HG03378 (cell line): ENCODE results near the gene LTBP3.
"Not testable (repeated sequence)": the region's sequence is repeated elsewhere in the genome, so short reads cannot be mapped to it uniquely, and the experiment has no call there.

Experiments
- ATAC-seq: cut with Tn5 transposase; IDR thresholded peaks from one replicate; pipeline ENCODE4 v1.9.1; 2021; ENCODE audit warnings: mild to moderate bottlenecking, moderate library complexity; ENCODE audit not compliant: unreplicated experiment

Gene LTBP3

DNA sequence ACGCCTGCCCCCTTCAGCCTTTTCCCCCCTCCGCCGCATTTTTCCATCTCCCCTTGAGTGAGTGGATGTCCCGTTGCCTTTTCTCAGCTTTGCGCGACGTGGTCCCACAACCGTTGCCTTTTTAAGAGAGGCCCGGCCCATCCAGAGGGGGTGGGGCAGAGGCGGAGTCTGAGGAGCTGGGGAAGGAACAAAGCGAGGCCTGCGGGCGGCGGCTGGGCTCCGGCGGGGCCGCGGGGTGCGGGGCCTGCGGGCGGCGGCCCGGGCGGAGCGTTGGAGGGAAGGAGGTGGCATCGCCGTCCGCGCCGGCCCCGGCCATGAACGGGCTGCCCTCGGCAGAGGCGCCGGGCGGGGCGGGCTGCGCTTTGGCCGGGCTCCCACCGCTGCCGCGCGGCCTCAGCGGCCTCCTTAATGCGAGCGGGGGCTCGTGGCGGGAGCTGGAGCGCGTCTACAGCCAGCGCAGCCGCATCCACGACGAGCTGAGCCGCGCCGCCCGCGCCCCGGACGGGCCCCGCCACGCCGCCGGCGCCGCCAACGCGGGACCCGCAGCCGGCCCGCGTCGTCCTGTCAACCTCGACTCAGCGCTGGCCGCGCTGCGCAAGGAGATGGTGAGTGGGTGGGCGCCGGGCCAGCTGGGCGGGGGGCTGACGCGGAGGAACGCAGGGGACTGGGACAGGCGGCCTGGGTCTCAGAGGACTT lies 14.3 kb upstream of the LTBP3 start, which contains the start of gene FAM89B:
FAM89B (plus strand) TSS at position 183 of the 696 bp plus-strand sequence; CDS start at position 315, 132 bp downstream.
- no peak for ATAC-seq

DNA sequence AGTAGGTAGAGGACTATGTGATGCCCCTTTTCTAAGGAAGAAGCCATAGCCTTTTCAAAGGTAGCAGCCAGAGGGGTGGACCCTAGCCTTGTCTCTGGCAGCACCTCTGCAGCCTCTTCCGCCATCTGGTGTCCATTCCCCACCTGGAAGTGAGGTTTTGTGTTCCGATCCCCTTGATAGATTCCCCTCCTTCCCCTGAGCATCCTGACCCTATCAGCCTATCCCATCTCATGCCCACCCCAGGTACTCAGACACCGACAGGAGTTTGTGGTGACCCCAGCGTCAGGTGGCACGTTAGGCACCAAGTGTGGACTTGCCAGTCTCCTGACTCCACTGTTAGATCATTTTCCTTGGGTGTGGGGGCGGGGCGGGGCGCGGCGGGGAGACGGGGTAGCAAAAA lies 13.8 kb upstream of the LTBP3 start:
- no peak for ATAC-seq

DNA sequence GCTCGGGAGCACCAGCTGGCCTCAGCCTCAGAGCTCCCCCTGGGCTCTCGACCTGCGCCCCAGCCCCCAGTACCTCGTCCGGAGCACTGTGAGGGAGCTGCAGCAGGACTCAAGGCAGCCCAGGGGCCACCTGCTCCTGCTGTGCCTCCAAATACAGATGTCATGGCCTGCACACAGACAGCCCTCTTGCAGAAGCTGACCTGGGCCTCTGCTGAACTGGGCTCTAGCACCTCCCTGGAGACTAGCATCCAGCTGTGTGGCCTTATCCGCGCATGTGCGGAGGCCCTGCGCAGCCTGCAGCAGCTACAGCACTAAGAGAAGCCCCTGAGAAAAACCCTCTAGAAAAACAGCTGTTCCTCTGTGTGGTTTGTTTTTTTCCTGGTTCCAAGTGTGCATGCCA lies 13.3 kb upstream of the LTBP3 start:
- no peak for ATAC-seq

DNA sequence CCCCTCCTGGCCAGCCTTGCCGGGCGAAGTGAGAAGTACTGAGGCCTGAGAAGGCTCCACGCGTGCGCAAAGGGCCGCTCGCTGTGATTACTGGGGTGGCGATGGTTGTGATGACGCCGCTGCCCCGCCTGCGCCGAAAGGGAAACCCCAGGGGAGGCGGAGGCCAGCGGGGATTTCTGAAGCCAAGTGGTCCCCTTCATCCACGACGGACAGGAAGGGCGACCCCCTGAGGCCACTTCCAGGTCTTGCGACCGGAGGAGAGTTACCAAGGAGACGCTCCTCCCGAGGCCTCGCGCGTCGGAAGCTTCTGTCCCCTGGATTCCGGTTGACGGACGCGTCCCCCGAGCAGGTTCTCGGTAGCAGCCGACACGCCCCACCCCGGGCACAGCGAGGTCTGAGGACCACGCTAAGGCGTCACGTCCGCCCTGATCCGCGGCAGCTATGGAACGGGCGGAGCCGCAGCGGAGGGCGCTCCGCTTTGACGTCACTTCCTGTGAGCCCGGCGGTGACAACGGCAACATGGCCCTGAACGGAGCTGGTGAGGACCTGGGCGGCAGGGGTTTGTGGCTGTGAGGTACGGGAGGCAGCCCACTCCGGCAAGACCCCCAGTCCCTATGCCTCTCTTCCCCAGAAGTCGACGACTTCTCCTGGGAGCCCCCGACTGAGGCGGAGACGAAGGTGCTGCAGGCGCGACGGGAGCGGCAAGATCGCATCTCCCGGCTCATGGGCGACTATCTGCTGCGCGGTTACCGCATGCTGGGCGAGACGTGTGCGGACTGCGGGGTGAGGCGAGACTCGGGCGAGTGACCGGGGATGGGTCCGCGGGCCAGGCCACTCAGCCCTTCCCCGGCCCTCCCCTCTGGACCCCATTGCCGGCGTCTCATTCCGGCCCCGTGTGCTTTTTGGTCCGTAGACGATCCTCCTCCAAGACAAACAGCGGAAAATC lies 12.1 kb upstream of the LTBP3 start, which contains the start of gene ZNRD2:
ZNRD2 (plus strand) TSS at position 505 of the 946 bp plus-strand sequence; CDS start at position 520, 15 bp downstream.
- ATAC-seq, result peak; percentile 58

DNA sequence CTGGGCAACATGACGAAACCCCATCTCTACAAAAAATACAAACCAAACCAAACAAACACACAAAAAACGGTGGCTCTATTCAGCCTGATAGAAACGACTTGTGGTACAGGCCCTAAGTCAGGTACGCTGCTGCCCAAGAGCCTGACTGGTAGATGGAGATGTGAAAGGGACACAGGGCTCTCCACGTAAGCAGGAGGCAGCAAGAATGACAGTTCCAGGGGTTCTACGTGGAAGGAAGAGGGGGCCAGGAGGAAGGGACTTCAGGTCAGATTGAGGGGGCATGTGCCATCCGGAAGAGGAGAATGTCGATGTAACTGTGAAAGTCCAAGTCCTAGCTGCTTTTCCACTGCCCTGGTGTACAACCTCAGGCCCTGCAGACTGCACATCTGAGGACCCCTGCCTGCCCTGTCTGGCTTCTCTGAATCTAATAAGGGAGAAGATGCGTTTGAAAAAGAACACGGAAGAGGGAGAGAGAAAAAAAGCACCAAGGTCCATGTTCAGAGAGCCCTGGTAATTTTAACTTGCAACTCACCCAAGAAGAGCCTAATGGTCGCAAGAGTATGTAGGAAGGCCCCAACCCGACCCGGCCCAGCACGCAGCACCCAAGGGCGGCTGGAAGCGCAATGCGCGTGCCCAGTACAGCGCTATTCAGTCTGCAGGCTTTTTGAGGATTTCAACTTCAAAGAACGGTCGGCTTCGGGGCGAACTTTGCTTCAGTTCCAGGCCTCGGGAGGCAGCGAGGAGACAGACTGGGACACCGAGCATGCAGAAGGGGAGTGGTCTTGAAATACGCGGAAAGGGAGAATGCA lies 11.2 kb upstream of the LTBP3 start:
- ATAC-seq, result peak; percentile 2

DNA sequence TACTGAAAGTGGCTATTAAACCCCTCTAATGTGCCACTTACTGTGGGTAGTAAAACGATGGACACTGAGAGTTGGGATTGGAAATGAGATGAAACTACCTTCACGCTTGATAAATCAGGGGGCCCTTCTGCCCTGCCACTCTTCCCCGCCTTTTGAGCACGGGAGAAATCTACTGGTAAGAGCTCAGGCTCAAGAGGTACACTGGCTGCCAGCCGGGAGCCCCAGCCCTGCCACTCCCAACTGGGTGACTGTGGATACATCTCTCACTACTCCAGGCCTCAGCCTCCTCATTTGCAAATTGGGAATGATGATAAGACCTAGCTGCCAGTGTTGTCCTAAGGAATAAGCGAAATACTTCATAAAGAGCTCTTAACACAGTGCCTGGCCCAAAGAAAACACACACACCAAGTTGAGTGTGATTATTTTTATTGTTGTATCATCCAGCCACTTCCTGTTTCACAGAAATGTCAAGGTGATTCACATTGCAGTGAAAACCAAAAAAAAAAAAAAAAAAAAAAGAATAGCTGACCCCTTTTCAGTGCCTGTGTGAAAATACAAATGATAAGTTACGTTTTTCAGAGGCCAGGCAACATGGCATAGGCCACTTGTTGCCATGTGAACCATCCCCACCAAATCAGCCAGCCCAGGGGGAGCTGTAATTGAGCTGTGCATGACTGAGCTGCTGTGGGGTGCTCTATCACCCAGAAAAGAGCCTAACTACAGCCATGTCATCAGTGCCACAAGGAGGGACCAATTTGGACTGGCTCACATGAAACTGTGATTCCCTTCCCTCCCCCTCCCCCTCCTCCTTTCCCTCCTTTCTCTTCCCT lies 7.7 kb upstream of the LTBP3 start:
- ATAC-seq, result no peak

DNA sequence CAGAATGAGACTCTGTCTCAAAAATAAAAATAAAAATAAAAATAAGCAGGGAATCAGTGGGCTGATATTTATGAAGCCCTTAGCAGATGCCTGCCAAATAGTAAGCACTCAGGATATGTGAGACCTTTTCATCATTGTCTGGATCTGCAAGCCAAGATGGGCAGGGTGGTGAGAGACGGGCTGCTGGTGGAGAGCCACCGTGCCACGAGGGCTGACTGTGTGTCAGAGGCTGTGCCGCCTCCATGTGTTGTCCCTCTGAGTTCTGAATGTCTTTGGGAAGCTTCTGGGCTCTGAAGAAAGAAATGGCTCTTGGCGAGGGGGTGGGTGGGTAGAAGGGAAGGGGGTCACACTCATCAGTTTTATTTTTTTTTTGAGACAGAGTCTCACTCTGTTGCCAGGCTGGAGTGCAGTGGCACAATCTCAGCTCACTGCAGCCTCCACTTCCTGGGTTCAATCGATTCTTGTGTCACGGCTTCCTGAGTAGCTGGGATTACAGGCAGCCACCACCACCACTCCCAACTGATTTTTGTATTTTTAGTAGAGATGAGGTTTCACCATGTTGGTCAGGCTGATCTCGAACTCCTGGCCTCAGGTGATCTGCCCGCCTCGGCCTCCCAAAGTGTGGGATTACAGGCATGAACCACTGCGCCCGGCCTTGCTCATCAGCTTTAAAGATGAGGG lies 6.9 kb upstream of the LTBP3 start:
- not testable (repeated sequence) for ATAC-seq

DNA sequence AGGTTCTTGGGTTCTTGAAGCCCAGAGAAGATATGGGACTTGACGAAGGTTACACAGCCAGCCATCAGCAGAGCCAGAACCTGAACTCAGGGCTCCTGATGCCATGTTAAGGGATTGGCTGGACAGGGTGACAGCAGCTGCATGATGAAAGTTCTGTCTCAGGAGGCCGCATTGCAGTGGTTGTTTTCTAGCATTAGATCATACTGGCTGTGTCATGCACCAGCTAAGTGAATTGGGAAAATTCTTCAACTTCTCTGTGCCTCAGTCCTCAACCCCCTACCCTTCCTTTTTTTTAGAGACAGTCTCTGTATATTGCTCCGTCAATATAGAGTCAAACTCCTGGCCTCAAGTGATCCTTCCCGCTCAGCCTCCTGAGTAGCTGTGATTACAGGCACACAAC lies 5.4 kb upstream of the LTBP3 start:
- ATAC-seq, result no peak

DNA sequence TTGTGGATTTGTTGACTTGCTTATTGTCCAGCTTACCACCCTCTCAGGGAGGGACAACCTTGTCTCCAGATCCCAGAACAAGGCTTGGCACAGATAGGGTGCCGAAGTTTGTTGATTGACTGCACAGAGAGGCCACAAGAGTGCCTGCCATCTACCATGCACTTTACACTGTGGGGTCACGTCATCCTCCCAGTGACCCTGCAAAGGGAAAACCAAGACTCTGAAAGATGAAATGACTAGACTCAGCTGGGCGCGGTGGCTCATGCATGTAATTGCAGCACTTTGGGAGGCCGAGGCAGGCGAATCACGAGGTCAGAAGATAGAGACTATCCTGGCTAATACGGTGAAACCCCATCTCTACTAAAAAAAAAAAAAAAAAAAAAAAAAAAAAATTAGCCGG lies 4.6 kb upstream of the LTBP3 start:
- no peak for ATAC-seq

DNA sequence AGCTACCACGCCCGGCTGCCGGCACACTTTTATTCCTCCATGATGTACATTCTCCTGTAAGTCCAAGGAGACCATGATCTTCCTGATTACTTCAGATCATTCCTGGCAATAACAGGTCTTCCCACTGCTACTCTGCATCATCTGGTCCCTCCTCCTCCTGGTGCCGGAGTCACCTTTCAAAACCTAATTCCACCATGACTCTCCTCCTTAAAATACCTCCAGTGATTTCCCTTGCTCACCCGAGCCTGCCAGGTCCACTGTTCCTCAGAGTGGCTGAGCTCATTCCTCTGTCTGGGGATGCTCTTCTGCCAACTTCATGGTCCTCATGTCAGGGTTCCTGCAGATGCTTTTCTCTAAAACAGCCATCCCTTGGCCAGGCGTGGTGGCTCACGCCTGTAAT lies 3.9 kb upstream of the LTBP3 start:
- no peak for ATAC-seq

DNA sequence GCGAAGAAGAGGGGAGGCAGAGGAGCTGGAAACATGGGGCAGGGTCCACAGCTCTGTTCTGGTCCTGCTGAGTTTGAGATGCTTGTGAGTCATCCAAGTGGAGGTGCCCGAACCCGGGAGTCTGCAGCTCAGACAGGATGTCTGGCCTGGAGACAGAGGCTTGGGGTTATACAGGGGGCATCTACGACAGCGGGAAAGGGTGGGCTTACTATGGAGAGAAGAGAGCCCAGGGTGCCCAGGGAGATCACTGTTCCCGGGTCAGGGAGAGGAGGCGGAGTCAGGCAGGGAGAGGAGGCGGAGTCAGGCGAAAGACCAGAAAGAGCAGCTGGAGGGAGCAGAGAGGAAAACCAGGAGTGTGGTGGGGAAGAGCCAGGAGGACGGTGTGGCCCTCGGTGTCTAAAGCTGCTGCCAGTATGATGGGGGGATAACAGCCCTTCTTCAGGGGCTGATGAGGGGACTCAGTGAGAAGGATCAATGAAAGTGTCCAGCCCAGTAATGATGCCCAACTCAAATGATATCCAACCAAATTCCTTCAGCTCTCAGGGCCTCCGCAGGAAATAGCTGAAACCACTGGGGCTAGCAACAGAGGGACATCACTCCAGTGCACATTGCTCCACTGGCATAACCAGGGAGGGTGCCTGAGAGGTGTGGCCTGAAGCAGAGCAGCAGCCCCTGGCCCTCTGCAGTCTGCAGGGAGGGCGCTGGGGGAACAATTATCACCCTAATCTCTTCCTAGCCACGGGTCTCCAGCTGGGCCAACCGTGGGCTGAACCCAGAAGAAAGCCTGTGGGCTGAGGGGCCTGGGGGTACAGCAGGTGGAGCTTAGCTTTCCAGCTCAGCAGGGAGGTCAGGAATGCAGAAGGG lies 2.6 kb upstream of the LTBP3 start:
- no peak for ATAC-seq

DNA sequence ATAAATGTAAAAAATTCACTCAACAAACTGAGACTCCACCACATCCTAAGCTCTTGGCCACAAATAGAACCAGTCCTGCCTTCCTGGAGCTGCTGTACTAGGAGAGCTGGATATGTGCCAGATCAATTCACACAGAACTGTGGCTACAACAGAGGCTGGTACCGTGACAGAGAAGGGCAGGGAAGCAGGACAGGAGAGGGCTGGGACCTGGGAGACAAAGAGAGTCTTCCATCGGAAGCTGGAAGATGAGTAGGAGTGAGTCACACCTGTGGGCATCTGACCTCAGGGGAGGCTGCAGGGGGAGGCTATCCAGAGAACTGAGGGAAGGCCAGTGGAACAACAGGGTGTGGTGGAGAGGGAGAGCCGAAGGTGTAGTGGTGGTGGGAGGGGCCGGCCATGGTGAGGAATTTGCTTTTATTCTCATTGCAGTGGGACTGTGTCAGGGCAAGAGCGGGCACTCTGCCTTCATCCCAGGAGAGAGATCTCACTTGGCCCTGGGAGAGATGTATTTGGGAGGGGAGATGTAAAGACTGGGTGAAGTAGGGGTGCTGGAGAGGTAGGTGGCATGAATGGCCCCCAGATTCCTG lies 1.9 kb upstream of the LTBP3 start:
- ATAC-seq, result no peak

DNA sequence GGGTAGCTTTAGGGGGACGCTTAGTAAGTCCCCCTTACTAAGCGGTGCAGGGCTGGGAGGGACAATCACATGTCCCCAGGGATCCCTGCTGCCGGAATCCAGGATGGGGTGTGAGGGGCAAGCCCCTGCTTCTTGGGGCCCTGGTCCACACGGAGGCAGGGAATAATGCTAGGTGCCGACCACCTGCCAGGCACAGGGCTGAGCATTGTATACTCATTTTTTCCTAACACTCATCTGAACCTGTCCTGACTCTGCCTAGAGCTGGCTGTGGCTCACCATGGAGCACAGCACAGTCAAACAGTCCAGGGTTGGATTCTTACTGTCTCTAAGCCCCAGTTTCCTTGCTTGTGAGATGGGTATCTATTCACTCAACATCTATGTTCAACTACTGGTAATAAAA lies 1.4 kb upstream of the LTBP3 start:
- no peak for ATAC-seq

DNA sequence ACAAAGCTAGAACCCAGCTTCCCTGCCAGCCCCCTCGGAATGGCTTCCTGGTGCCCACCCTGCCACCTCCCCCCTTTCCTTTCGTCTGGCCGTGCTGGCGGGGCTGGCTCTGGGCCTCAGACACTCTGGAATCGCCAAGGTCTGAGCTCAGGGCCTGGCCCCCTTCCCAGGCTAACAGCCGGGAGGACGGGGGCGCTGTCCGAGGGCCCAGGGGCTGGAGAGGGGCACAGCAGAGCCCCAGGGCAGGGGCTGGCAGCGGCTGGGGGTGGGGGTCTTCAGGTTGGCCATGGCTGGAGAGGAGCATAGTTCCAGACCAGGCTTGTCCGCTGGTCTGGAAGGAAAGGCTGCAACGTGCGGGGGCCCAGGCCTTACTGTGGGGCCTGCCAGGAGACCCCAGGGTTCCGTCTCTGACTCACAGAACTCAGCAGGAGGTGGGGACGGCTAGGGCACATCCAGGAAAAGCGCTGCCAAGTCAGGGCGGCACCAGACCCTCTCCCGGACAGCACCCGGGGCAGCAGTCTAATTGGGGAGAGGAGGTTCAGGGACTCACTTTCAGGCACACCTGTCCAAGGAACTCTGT lies 861 bp upstream of the LTBP3 start:
- no peak for ATAC-seq

DNA sequence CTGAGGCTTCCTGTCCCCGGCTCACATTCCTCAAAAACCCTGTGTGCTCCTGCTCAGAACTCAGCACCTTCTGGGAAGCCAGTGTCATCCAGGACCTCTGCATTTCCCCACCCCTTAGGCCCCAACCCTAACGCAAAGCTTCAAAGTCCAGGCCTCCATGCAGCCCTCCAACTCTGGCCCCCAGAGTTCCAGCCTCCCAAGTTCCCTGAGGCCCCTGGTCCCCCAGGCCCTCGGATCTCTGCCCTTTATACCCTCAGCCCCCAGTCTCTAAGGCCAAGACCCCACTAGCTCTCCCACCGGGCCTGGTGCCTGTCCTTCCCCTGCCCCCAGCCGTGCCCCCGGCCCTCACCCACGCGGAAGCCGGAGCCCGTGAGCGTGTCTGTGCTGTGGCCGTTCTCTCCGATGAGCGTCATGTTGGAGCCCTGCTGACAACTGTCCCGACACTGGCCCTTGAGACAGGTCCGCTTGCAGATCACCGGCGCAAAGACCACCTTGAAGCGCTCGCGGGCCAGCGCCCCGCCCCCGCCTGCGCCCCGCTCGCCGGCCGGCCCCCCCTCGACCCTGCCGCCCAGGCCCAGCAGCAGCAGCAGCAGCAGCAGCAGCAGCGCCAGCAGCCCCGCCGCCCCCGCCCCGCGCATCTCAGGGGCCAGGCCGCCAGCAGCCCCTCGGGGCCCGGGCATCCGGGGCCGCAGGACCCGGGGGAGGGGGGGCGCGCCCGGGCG lies 718 bp downstream of the LTBP3 start:
- ATAC-seq, result no peak

DNA sequence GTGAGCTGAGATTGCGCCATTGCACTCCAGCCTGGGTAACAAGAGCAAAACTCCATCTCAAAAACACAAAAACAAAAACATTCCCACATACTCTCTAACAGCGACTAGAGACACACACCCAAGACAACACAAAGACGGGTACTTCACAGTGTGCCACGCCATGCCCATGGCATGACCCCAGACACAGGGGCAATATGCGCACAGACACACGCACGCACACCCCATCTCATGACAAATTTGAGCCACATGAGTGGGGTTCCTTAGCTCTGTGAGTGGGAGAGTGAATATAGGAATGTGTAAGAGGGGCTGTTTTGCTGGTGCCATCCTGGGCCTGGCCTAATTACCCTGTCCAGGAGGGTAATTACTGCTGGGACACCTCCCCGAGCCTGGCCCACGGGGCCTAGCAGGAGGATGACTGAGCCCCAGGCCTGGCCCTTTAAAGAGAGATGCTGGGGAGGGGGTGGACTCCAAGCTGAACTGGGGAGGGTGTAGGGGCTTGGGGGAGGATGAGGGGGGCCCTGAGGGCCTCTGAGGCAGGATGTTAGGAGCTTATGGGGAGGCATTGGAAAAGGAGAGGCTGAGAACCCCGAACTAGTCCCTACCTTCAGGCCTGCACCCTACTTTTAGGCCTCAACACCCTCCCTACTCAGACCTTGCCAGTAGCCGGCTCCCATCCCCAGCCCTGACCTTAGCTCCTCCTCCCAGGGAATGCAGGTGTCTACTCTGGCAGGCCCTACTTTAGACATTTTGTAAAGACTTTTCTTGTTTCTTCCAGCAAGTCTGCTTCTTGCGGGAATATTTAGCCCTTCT lies 1.5 kb downstream of the LTBP3 start:
- ATAC-seq, result no peak
